ENCODE measurements around the gene ABCC1. TPM values are rescaled to one million over a fixed set of nuclear protein-coding genes. Genes with fewer than 3 reads are reported as not detected.

ABCC1 gene
- total RNA-seq, 1 donor from 2014 or later: 33.9 TPM

DNA sequence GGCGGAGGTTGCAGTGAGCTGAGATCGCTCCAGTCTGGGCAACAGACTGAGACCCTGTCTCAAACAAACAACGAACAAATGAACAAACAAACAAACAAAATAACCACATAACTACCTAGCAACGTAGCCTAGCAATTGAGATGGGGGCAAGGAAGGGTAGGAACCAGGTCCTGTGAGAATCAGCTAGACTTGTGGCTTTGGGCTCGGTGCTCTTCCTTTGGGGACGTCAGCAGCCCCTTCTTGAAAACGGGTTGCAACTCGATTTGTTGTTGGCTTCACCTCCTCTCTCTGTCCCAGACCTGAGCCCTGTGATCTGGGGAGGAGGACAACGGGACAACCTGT is 72.2 kb downstream of the ABCC1 start:
- no peak for ATAC-seq

DNA sequence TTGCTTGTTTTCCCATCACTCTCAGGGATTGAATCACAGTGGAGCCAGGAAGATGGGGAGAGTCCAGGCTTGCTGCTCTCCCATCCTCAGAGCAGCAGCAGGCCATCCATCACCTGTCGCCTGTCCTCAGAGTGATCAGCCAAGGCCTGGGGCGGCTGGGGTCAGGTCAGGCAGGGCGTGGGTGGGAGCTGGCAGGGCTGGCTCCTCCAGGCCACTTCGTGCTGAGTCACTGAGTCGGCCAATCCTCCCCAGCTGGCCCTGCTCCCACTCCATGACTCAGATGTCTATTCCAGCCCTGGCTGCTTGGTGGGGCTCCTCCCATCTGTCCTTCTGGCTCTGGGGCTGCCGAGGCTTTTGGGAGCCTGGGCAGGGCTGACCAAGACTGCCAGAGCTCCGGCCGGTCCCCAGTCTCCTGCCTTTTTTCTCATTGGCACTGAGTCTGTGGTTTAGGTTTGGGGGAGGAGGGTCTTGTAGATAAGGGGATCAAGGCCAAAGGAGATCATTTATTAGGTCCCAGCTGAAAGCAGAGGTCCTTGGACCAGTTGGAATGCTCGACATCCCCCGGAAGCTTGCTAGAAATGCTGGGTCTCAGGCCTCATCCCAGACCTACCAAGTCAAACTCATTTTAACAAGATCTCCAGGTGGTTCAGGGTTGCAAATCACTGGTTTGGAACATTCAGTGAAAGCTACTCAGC is 72.7 kb downstream of the ABCC1 start:
- ATAC-seq: peak; percentile 97

DNA sequence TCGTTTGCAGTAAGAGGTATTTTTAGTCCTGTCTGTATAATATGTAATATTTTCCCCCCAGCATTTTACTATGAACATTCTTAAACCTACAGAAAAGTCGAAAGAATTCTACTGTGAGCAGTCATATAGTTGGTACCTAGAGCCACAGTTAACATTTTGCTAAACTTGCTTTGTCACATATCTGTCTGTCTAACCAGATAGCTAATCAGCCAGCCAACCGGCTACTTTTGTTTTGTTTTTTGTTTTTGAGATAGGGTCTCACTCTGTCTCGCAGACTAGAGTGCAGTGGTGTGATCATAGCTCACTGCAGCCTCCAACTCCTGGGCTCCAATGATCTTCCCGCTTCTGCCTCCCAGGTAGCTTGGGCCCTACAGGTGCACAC is 73.3 kb downstream of the ABCC1 start:
- ATAC-seq: no peak

GRCh38 chr16:16025214-16025968 is 76.0 kb downstream of the ABCC1 start:
- no peak for ATAC-seq

DNA sequence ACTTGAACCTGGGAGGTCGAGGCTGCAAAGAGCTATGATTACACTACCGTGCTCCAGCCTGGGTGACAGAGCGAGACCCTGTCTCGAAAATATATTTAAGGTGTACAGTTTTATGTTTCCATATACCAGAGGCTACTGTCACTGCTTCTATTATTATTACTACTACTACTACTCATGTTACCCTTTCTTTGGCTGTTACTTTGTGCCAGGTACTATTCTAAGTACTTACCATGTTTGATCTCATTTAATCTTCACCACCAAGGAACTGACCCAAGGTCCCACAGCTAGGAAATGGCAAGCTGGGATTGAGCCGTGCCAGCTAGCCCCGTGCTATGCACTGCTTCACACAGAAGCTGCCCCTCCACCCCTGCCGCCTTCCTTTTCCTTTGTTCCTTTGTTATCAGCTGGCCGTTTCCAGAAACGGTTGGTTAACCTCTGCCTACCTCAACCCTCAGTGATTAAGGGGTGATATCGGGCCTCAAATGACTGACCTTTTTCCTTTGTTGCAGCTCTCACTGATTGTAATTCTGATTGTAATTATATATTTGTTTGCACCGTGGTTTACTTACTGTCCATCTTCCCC is 78.4 kb downstream of the ABCC1 start:
- peak; percentile 19 for ATAC-seq

- ATAC-seq: no peak
Observed at GRCh38 chr16:16028311-16028999, 79.0 kb downstream of the ABCC1 start.

GRCh38 chr16:16029431-16030011 is 80.1 kb downstream of the ABCC1 start:
- no peak for ATAC-seq

- ATAC-seq: no peak
Observed at GRCh38 chr16:16030449-16030848, 81.0 kb downstream of the ABCC1 start.

DNA sequence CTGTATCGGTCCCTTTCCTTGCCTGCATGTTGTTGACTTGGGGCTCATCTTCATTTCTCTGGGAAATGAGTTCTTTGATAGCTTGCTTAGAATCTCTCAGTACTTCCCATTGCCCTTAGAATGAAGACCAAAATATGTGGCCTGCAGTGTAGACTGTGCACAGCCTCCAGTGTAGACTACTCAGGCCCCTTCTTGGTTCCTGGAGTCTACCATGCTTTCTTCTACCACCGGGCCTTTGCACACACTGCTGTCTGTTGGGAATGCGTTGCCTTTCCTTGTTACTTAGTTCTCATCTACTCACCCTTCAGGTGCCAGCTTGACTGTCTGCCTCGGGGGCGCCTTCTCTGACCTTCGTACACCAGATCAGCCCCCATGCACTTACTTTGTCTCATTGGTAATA is 82.0 kb downstream of the ABCC1 start:
- ATAC-seq: no peak

DNA sequence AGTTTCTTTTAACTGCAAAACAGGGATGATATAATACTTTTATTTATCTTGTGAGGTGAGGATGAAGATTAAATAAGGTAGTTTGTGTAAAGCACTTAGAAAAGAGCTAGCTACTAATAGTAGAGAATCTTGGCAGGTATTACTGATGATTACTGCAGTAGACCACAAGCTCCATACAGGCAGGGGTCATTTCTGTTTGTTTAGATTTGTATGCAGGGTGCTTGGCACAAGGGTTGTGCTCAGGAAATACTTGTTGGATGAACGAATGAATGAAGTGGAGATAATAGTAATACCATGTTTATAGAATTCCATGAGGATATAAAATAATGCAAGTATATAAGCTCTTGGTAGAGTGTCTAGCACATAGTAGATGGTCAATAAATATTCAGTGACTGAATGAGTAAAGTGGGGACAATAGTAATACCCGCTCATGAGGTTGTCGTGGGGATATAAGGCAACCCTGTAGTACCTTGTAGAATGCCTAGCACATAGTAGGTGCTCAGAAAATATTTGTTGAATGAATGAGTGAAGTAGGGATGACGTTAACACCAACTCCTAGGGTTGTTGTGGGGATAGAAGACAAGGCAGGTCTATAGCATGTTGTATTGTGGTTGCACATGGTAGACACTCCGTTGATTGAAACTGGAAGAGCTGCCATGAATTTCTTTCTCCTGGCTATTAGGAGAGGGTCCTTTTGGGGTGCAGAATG is 83.0 kb downstream of the ABCC1 start:
- no peak for ATAC-seq

GRCh38 chr16:16033208-16033717 is 83.8 kb downstream of the ABCC1 start:
- ATAC-seq: peak; percentile 33

DNA sequence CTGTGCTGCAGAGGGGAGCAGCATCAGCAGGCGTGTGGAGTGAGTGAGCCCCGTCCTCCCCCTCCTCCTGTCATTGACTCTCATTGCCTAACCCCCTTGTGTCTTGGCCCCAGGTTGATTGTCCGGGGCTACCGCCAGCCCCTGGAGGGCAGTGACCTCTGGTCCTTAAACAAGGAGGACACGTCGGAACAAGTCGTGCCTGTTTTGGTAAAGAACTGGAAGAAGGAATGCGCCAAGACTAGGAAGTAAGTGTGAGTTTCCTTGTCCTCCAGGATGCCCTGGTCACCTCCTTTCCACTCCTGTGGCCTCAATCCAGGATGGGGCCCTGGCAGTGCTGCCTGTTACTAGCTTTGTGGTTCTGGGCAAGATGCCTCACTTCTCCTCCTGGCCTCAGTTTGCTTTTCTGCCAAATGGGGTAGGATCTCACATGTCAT is 87.0 kb downstream of the ABCC1 start:
- no peak for ATAC-seq

GRCh38 chr16:16037521-16037920 is 88.1 kb downstream of the ABCC1 start:
- no peak for ATAC-seq

GRCh38 chr16:16037970-16038369 is 88.6 kb downstream of the ABCC1 start:
- ATAC-seq: no peak

GRCh38 chr16:16038950-16039349 is 89.5 kb downstream of the ABCC1 start:
- no peak for ATAC-seq

DNA sequence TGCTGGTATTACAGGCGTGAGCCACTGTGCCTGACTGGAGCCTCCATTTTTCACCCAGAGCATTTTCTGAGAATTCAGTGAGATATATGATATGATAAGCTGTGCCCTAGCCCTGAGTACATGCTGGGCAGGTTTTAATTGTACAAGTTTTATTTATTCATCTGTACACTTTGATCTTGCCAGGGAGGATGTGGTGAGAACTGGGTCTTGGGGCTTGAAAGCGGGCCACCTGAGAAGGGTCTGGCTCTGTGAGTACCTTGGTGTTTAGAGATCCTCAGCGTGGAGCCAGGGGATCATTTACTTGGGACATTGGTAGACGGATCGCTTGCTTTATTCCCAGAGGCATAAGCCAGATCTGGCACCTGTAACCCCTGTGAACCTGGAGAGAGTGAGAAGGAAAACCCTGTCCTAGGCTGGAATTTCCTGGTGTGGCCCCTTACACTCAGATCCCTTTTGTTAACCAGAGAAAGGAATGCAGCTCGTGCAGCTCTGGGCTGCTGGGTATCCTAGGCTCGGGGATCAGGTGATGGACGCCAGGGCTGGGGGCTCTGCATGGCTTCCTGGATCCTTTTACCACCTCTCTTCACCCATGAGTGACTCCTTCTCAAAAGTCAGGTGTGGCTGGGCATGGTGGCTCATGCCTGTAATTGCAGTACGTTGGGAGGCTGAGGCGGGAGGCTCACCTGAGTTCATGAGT is 91.9 kb downstream of the ABCC1 start:
- ATAC-seq: no peak

DNA sequence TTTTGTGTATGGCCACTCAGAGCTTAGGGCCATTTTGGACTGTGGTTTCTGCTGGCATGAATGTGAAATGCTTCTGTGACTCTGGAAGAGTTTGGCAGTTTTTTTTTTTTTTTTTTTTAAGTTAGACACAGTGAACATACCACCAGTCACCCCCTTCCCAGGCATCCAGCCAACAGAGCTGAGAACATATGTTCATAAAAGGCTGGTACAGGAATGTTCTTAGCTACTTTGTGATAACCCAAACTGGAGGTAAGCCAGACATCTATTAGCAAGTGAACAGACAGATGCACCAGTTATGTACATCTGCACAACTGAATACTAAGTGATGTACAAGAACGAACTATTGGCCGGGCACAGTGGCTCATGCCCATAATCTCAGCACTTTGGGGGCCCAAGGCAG is 92.7 kb downstream of the ABCC1 start:
- ATAC-seq: no peak

DNA sequence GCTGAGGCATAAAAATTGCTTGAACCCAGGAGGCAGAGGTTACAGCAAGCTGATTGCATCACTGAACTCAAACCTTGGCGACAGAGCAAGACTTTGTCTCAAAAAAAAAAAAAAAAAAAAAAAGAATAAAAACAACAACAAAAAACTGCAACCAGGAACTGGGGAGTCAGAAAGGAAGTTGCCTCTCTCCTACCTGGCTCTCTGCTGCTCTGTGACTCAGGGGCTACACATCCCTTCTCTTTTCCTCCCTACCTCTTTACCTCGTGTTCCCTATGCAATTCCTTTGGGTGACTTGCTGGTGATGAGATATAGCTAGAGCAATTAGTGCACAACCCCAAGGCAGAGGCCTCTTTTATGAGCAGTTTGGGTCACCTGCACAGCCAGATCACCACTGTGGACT is 95.9 kb downstream of the ABCC1 start:
- peak; percentile 79 for ATAC-seq

- ATAC-seq: peak; percentile 16
Observed at GRCh38 chr16:16045879-16046278, 96.5 kb downstream of the ABCC1 start.

DNA sequence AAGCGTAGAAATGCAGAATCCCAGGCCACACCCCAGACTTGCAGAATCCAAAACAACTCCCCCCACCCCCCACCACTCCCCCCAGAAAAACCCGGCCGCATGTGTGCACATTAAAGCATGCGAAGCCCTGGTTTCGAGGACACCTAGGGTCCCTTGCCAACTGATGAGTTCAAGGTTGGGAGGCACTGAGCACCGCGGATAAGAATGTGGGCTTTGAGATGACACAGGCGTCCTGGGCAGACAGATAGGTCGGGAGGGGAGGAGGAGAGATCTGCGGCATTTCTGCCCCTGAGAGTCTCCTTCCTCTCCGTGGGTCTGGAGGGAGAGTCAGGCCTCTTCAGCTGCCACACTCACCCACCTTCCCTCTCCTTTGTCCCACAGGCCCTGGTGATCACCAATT is 98.3 kb downstream of the ABCC1 start:
- no peak for ATAC-seq

- no peak for ATAC-seq
Observed at GRCh38 chr16:16048904-16049582, 99.6 kb downstream of the ABCC1 start.
